ENCODE measurements around the gene HNRNPK.

GRCh38 chr9:83935276-83935935, 44.6 kb downstream of the HNRNPK start:
- no peak for TF ChIP-seq CTCF (IDR thresholded peaks at IDR 0.05)
- no peak for TF ChIP-seq POLR2A (IDR thresholded peaks at IDR 0.05; ENCODE audit: low read depth)
- TF ChIP-seq POLR2AphosphoS5 (IDR thresholded peaks at IDR 0.05): no peak
- TF ChIP-seq EP300 (IDR thresholded peaks at IDR 0.05): no peak

All from esophagus muscularis mucosa (tissue), 4 donors.